ENCODE measurements around the gene BMP7. TPM values are rescaled to one million over a fixed set of nuclear protein-coding genes. Genes with fewer than 3 reads are reported as not detected.

Gene BMP7
- total RNA-seq, 1 donor from 2014 or later: 3.7 TPM

DNA sequence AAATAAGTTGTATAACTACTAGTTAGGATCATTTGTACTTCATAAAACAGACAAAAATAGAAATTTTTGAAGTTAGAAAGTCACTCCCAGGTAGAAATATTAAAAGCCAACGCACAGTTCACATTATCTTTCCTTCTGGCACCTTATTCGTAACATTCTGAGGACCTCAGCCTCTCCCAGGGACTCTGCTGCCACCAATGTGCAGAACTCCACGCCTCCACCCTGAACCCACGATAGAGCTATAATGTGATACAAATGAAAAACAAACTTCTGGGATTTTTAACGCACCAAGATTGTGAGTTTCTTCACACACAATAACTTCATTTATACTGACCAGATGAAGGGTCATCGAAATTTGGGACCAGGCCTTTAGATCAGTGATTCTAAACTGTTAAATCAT lies 9.5 kb downstream of the BMP7 start:
- TF ChIP-seq, protein P1, sequence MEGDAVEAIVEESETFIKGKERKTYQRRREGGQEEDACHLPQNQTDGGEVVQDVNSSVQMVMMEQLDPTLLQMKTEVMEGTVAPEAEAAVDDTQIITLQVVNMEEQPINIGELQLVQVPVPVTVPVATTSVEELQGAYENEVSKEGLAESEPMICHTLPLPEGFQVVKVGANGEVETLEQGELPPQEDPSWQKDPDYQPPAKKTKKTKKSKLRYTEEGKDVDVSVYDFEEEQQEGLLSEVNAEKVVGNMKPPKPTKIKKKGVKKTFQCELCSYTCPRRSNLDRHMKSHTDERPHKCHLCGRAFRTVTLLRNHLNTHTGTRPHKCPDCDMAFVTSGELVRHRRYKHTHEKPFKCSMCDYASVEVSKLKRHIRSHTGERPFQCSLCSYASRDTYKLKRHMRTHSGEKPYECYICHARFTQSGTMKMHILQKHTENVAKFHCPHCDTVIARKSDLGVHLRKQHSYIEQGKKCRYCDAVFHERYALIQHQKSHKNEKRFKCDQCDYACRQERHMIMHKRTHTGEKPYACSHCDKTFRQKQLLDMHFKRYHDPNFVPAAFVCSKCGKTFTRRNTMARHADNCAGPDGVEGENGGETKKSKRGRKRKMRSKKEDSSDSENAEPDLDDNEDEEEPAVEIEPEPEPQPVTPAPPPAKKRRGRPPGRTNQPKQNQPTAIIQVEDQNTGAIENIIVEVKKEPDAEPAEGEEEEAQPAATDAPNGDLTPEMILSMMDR (conservative IDR thresholded peaks at IDR 0.05; ENCODE audit: low read depth, low read length): no peak
- H3K4me3 ChIP-seq (ENCODE audit: low read depth, low read length): no peak overlapping the region
- no peak for DNase-seq (ENCODE audit: low read depth)

DNA sequence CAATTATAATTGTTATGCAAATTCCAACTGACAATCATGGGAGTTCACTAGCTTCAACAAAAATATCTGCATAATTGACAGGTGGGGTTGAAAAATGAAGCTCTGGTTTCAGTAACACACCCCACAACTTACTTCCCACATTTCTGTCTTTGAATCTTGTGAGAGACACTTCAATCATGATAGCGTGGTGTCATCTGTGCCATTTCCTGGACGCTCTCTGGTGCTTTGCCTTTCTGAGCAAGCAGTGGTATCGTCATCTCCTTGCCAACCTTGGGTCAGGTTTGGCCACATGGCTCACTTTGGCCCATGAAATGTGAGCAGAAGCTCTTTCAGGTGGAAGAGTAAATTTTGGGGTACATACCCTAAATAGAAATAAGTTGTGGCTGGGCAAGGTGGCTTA lies 10.2 kb downstream of the BMP7 start:
- TF ChIP-seq, protein P1 (conservative IDR thresholded peaks at IDR 0.05; ENCODE audit: low read depth, low read length): no peak
- H3K4me3 ChIP-seq (ENCODE audit: low read depth, low read length): no peak overlapping the region
- no peak for DNase-seq (ENCODE audit: low read depth)

DNA sequence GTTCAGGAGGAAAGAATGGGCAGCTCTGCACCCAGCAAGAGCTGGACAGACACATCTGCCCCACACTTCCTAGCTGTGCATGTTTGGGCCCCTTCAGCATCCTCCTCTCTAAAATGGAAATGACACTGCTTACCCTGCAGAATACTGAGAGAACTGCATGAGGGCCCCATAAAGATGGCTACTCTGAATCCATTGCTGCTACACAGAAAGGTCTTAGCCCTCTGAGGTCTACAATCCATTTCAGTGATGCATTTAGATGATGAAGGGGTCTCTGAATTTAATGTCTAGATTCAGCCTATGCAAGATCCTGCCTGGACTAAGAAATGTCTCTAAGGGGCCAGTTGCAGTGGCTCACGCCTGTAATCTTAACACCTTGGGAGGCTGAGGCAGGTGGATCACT lies 11.3 kb downstream of the BMP7 start:
- no peak overlapping the region for H3K4me3 ChIP-seq (ENCODE audit: low read depth, low read length)
- DNase-seq (ENCODE audit: low read depth): no peak
- TF ChIP-seq, protein P1 (conservative IDR thresholded peaks at IDR 0.05; ENCODE audit: low read depth, low read length): no peak

GRCh38 chr20:57252559-57253162 lies 13.8 kb downstream of the BMP7 start:
- no peak overlapping the region for H3K4me3 ChIP-seq (ENCODE audit: low read depth, low read length)
- no peak for DNase-seq (ENCODE audit: low read depth)
- TF ChIP-seq, protein P1 (conservative IDR thresholded peaks at IDR 0.05; ENCODE audit: low read depth, low read length): no peak

DNA sequence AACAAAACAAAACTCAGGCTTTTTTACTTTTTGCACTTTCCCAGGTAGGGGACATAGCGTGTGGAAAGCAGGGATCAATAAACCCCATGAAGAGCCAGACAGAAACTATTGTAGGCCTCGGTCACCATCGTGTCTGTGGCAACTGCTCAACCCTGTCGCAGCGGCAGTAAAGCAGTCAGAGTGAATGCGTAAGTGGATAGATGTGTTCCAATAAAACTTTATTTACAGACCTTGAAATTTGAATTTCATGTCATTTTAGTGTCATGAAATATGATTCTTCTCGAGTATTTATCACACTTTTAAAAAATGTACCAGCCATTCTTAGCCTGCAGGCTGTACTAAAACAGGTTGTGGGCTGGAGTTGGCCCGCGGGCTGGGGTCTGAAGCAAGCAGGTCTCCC lies 14.5 kb downstream of the BMP7 start:
- no peak overlapping the region for H3K4me3 ChIP-seq (ENCODE audit: low read depth, low read length)
- TF ChIP-seq, protein P1 (conservative IDR thresholded peaks at IDR 0.05; ENCODE audit: low read depth, low read length): no peak
- DNase-seq (ENCODE audit: low read depth): no peak

- TF ChIP-seq, protein P1 (conservative IDR thresholded peaks at IDR 0.05; ENCODE audit: low read depth, low read length): no peak
- DNase-seq (ENCODE audit: low read depth): no peak
- H3K4me3 ChIP-seq (ENCODE audit: low read depth, low read length): no peak overlapping the region
Measured at GRCh38 chr20:57251344-57251743, 15.1 kb downstream of the BMP7 start.

DNA sequence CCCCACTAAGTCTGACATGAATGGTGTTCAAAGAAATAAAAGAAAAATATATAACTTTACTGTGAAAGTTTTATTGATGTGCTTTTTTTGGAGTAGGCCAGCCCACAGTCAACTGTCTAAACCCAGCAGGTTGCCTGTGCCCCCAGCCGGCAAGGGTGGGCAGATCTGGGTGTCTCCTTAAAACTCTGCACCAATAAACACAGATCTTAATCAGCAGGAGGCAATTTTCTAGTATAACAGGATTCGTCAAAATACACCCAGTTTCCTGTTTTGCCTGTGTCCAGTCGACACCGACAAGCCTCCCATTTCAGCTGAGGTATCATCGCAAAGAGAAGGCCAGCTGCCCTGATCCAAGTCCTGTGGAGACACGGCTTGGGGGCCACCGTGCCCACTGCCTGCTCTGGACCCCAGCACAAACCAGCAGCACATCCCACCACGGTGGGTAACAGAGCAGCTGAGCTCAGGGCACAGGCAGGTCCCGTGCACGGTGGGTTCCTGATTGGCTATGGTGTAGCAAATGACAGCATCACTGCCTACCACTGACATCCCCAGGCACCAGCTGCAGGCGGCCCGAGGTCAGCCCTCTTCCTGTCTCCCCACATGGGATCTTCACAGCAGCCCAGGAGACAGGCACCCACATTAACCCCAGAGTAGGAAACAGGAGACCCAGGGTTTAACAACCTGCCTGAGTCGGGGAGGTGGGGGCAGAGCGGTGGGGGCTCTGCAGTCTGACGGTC lies 15.7 kb downstream of the BMP7 start:
- H3K4me3 ChIP-seq (ENCODE audit: low read depth, low read length): no peak overlapping the region
- no peak for DNase-seq (ENCODE audit: low read depth)
- TF ChIP-seq, protein P1 (conservative IDR thresholded peaks at IDR 0.05; ENCODE audit: low read depth, low read length): no peak
